Esophagus squamous epithelium (tissue), 5 donors: ENCODE results near the gene SMTN. TPM values are rescaled to one million over a fixed set of nuclear protein-coding genes. Genes with fewer than 3 reads are reported as not detected.
A peak's percentile ranks its signal among the peaks of the same experiment; 100 is the strongest.

Source experiments
- DNase-seq: peaks from one replicate; lab custom pipeline; 2025; lab: John Stamatoyannopoulos, UW
- H3K27ac ChIP-seq, 4 donors: fragments of 200-600 bp; sonication (generic); one replicate each; pipeline ENCODE4 v1.5.1; 2016 to 2019; ENCODE audit warnings: mild to moderate bottlenecking in 1 of 4
- H3K27me3 ChIP-seq, 4 donors: fragments of 200-600 bp; sonication (generic); 1 replicate in 3 of 4; 2 replicates in 1 of 4; pipeline versions ENCODE4 v1.5.1 to v1.6.0; 2017 to 2021; ENCODE audit warnings: antibody characterized with exemption in 1 of 4
- H3K36me3 ChIP-seq, 3 donors: fragments of 200-600 bp; sonication (generic); one replicate each; pipeline ENCODE4 v1.5.1; 2016 to 2019
- H3K4me1 ChIP-seq, 3 donors: fragments of 200-600 bp; sonication (generic); one replicate each; pipeline ENCODE4 v1.5.1; 2017 to 2019
- H3K4me3 ChIP-seq, 4 donors: fragments of 200-600 bp; sonication (generic); 1 replicate in 3 of 4; 2 replicates in 1 of 4; pipeline ENCODE4 v1.5.1; 2016 to 2019; ENCODE audit warnings: mild to moderate bottlenecking in 2 of 4, moderate library complexity in 1 of 4
- H3K9me3 ChIP-seq, 3 donors: fragments of 200-600 bp; sonication (generic); one replicate each; pipeline ENCODE4 v1.5.1; 2016 to 2019
- POLR2A ChIP-seq, 4 donors: fragments of 450-650 bp; IDR thresholded peaks; one replicate each; pipeline ENCODE4 v1.6.1; 2017; ENCODE audit warnings: antibody characterized with exemption in 4 of 4, mild to moderate bottlenecking in 4 of 4, moderate library complexity in 3 of 4
- WGBS, 2 donors: methylation state at CpG; one replicate each; pipeline ENCODE4 v1.1.5; 2018; 5-methylcytosine and 5-hydroxymethylcytosine counted together
- intact Hi-C: fragments of 100-400 bp; cut with DNase I; formaldehyde crosslinking; loops from one replicate; pipeline ENCODE4 v1.15.0; 2022
- total RNA-seq, 4 donors: library from RNA; depleted of rRNA; stranded (reverse); fragments of >200 nt; gene quantifications; one replicate each; pipeline ENCODE4 v1.1.0, GENCODE V29; 2016
- TF ChIP-seq, protein P1 (sequence below), 6 experiments: fragments of 450-650 bp in 4 of 6; fragments of 200-600 bp in 2 of 6; sonication (generic) in 2 of 6; IDR thresholded peaks; one replicate each; pipeline ENCODE4 v1.5.1; 2016 to 2019; ENCODE audit warnings: antibody characterized with exemption in 6 of 6, mild to moderate bottlenecking in 4 of 6, moderate library complexity in 4 of 6
- donor health status: DM: yes; HTN: yes; CAD: no.

The SMTN gene
- total RNA-seq, 4 donors from 2014 or later: 28.2 to 158 (median 45.8) TPM

DNA sequence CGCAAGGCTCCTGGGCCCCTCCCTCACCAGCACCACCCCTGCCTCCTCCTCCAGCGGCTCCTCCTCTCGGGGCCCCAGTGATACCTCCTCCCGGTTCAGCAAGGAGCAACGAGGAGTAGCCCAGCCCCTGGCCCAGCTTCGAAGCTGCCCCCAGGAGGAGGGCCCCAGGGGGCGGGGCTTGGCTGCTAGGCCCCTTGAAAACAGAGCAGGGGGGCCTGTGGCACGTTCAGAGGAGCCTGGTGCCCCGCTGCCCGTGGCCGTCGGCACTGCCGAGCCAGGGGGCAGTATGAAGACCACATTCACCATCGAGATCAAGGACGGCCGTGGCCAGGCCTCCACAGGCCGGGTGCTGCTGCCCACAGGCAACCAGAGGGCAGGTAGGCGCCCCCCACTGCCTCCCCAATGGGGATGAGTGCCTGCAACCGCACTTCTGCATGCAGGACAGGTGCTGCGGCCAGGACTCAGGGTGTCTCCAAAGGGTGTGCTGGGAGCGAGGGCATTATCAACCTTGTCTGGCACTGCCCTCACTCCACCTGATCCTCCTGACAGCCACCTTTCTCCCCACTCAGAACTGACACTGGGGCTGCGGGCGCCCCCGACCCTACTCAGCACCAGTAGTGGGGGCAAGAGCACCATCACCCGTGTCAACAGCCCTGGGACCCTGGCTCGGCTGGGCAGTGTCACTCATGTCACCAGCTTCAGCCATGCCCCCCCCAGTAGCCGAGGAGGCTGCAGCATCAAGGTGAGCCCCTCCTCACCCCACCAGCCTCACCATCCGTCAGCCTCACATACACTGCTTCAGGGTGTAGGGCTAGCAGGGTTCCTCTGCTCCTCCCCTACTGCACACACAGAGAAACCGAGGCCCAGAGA is 10.2 kb downstream of the SMTN start:
- Histone ChIP-seq H3K27ac (peak overlapping the region; percentile 58 to 98 (median 82)), H3K9me3 (no peaks in the 10 kb centered on the region), H3K4me3 (peak overlapping the region; percentile 1 to 56 (median 40)), H3K4me1 (peaks cover 0 to 59% (median 5%) of the 10 kb centered on the region in 3 donors), H3K27me3 (no peaks in the 10 kb centered on the region), H3K36me3 (peaks cover 33 to 95% (median 52%) of the 10 kb centered on the region in 3 donors)
- no peak for DNase-seq
- intact Hi-C loops: no loop called here
- TF ChIP-seq, protein P1, sequence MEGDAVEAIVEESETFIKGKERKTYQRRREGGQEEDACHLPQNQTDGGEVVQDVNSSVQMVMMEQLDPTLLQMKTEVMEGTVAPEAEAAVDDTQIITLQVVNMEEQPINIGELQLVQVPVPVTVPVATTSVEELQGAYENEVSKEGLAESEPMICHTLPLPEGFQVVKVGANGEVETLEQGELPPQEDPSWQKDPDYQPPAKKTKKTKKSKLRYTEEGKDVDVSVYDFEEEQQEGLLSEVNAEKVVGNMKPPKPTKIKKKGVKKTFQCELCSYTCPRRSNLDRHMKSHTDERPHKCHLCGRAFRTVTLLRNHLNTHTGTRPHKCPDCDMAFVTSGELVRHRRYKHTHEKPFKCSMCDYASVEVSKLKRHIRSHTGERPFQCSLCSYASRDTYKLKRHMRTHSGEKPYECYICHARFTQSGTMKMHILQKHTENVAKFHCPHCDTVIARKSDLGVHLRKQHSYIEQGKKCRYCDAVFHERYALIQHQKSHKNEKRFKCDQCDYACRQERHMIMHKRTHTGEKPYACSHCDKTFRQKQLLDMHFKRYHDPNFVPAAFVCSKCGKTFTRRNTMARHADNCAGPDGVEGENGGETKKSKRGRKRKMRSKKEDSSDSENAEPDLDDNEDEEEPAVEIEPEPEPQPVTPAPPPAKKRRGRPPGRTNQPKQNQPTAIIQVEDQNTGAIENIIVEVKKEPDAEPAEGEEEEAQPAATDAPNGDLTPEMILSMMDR (IDR thresholded peaks at IDR 0.05): no peak
- TF ChIP-seq POLR2A (IDR thresholded peaks at IDR 0.05): peak in 2 of 4 donors; percentile 53 to 68
- 67 to 72% methylated on average over 6 to 8 of the region's 29 CpGs for WGBS, 2 donors

DNA sequence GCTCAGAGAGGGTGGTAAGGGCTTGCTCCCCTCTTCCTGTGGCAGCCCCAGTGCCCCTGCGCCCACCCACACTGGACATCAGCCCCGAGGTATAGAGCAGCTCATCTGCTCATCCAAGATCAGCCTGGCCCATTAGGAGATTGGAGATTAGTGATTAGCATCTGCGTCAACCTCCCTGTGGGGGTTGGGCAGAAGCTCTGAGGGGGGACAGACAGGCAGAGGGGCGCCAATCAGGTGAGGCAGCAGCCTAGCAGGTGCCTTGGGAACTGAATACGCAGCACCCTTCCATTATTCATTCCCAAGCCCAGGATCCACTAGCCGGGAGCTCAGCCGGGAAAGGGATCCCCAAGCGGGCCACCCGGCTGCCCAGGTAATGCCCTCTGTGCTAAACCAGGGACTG is 11.0 kb downstream of the SMTN start:
- no peak for TF ChIP-seq POLR2A (IDR thresholded peaks at IDR 0.05)
- TF ChIP-seq, protein P1 (IDR thresholded peaks at IDR 0.05): no peak
- no peaks in the 10 kb centered on the region for H3K9me3 ChIP-seq
- intact Hi-C loops: no loop called here
- peaks cover 39 to 100% (median 60%) of the 10 kb centered on the region in 3 donors for H3K36me3 ChIP-seq
- peak overlapping the region; percentile 1 to 56 (median 40) for H3K4me3 ChIP-seq
- no peak for DNase-seq
- no peaks in the 10 kb centered on the region for H3K27me3 ChIP-seq
- WGBS, 2 donors: 71 to 93% methylated on average over 4 to 6 of the region's 9 CpGs
- H3K4me1 ChIP-seq: peaks cover 0 to 56% (median 0%) of the 10 kb centered on the region in 3 donors
- H3K27ac ChIP-seq: peak overlapping the region; percentile 26 to 98 (median 82)

DNA sequence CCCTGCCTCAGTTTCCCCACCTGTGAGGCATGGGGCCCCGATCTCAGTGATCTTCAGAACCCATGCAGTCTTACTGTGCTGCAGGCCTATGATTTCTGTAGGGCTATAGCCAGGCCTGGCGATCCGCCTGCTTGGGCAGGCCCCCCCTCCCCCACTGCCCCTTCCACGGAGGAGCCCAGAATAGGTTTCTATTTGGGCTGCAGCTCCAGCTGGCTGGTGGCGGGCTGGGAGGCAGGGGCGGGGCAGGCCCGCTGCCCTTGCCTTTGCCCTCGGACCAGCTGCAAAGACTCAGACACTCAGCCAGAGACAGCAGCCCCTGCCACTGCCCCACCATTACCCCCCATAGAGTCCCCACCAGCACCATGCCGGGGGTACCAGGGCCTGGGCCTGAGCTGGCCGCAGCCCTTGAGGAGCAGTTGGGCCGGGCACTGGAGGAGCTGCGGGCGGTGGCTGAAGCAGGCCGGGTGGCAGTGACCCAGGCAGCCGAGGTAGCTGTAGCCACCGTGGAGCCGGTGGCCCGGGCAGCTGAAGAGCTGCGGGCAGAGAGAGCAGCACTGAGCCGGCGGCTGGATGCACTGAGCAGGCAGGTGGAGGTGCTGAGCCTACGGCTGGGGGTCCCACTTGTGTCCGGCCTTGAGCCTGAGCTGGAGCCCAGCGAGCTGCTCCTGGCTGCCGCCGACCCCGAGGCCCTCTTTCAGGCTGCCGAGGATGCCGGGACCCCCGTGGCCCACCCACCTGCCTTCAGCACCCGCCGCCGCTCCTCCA is 12.2 kb downstream of the SMTN start:
- intact Hi-C loops: no loop called here
- Histone ChIP-seq H3K4me1 (peaks cover 0 to 54% (median 0%) of the 10 kb centered on the region in 3 donors), H3K4me3 (peak overlapping the region; percentile 10 to 56 (median 39)), H3K27ac (peak overlapping the region; percentile 34 to 98 (median 82)), H3K9me3 (no peaks in the 10 kb centered on the region), H3K27me3 (no peaks in the 10 kb centered on the region), H3K36me3 (peaks cover 40 to 100% (median 57%) of the 10 kb centered on the region in 3 donors)
- DNase-seq: no peak
- peak in 1 of 4 donors; percentile 13 for TF ChIP-seq POLR2A (IDR thresholded peaks at IDR 0.05)
- TF ChIP-seq, protein P1 (IDR thresholded peaks at IDR 0.05): no peak
- WGBS, 2 donors: 59 to 78% methylated on average over 15 to 18 of the region's 33 CpGs

DNA sequence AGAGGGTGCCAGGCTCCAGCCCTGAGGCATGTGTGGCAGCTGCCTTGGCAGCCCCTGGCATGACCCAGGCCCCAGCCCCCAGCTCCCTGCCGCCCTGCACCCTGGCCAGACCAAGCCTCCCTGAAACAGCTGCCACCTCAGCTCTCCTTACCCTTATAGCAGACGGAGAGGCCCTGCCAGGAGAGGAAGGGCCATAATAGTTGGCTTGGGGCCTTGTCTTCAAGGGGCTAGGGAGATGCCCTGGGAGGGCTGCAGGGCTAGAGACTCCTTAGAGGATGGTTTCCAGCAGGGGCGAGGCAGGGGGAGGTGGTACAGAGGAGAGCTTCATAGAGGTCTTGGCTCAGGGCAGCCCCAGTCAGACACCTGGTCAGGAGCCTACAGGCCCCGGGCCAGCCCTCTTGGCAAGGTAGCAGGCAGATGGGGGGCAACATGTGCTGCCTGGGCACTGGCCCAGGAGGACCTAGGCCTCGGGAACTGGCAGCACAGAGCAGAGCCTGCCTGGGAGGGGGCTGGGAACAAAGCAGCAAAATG is 13.0 kb downstream of the SMTN start:
- Histone ChIP-seq H3K27ac (peak overlapping the region; percentile 34 to 98 (median 82)), H3K27me3 (no peaks in the 10 kb centered on the region), H3K4me3 (peak overlapping the region in 3 of 4 donors; percentile 36 to 56 (median 42)), H3K36me3 (peaks cover 40 to 100% (median 51%) of the 10 kb centered on the region in 3 donors), H3K4me1 (peaks cover 0 to 54% (median 3%) of the 10 kb centered on the region in 3 donors), H3K9me3 (no peaks in the 10 kb centered on the region)
- WGBS, 2 donors: 33 to 83% methylated on average over 1 of the region's 5 CpGs
- intact Hi-C loops: no loop called here
- no peak for DNase-seq
- TF ChIP-seq, protein P1 (IDR thresholded peaks at IDR 0.05): no peak
- TF ChIP-seq POLR2A (IDR thresholded peaks at IDR 0.05): no peak
